ENCODE results near the gene TUBD1. TPM values are rescaled to one million over a fixed set of nuclear protein-coding genes. Genes with fewer than 3 reads are reported as not detected.

The TUBD1 gene
- total RNA-seq, 1 experiment from 2014 or later: 12.5 TPM

DNA sequence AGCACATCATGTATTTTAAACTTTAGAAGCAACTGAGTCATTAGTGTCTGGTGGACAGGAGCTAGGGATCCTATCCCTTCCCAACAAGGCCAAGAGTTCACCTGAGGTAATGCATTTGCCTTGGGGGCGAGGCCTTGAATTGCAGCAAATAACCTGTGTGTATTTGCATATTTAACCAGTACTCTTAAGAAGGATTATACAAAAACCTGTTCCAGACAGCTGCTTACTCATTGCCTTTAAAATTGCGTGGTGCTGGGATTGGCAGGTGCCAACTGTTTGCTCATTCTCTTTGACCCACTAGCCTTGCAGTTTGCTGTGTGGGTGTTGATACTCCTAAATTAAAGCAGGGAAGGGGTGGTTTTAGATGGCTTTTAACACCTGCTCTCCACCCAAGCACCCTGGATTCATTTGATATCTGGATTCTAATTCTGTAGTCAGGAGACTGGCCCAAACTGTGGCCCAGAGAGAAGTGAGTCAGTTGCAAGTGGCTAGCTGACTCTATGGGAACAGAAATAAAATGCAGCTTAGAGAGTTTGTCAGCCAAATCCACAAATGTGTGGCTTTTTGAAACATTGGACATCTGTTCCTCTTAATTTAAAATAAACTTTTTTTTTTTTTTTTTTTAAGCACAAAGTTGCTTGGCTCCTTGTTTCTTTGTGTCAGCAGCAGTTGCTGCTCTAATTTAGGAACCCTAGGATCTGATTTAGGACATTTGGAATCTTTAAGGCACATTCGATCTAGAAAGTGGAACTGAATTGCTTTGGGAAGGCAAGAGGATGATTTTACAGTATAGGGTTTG, 46.9 kb downstream of the TUBD1 start:
- TSS peak; percentile 62 for BruUV-seq (replicated peaks)
- ChIA-PET POLR2A (interaction anchor here (0.6 to 2.3 kb wide), 8 partner anchors 9 to 139 kb away, joined by 3 to 10 read pairs (median 6); partner anchors contain the start of gene PTRH2), CTCF (interaction anchor here (0.7 to 1.6 kb wide), 3 partner anchors 13 to 98 kb away, joined by 4 to 7 read pairs (median 5); no protein-coding TSS in a partner anchor)
- H3K9me3 ChIP-seq (ENCODE audit: control insufficient read depth, insufficient read depth, low read depth, low read length): no peaks in the 10 kb centered on the region
- H3K36me3 ChIP-seq (ENCODE audit: control insufficient read depth, insufficient read depth, low read length): peaks cover 5% of the 10 kb centered on the region
- TF ChIP-seq, protein P1, sequence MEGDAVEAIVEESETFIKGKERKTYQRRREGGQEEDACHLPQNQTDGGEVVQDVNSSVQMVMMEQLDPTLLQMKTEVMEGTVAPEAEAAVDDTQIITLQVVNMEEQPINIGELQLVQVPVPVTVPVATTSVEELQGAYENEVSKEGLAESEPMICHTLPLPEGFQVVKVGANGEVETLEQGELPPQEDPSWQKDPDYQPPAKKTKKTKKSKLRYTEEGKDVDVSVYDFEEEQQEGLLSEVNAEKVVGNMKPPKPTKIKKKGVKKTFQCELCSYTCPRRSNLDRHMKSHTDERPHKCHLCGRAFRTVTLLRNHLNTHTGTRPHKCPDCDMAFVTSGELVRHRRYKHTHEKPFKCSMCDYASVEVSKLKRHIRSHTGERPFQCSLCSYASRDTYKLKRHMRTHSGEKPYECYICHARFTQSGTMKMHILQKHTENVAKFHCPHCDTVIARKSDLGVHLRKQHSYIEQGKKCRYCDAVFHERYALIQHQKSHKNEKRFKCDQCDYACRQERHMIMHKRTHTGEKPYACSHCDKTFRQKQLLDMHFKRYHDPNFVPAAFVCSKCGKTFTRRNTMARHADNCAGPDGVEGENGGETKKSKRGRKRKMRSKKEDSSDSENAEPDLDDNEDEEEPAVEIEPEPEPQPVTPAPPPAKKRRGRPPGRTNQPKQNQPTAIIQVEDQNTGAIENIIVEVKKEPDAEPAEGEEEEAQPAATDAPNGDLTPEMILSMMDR (IDR thresholded peaks at IDR 0.05): no peak
- TF ChIP-seq TCF7L2 (IDR thresholded peaks at IDR 0.05; ENCODE audit: low read depth, low read length): peak; percentile 75; the same call in 1 of the 2 replicates
- 0 out of 2 replicates have a peak, but pooled peaks have one; percentile 79 for TF ChIP-seq SIN3A (IDR thresholded peaks at IDR 0.05; ENCODE audit: borderline replicate concordance, insufficient read depth, low read depth, low read length)
- TF ChIP-seq POLR2AphosphoS5 (IDR thresholded peaks at IDR 0.05; ENCODE audit: low read depth, low read length): peak; percentile 93
- TF ChIP-seq, protein P2, sequence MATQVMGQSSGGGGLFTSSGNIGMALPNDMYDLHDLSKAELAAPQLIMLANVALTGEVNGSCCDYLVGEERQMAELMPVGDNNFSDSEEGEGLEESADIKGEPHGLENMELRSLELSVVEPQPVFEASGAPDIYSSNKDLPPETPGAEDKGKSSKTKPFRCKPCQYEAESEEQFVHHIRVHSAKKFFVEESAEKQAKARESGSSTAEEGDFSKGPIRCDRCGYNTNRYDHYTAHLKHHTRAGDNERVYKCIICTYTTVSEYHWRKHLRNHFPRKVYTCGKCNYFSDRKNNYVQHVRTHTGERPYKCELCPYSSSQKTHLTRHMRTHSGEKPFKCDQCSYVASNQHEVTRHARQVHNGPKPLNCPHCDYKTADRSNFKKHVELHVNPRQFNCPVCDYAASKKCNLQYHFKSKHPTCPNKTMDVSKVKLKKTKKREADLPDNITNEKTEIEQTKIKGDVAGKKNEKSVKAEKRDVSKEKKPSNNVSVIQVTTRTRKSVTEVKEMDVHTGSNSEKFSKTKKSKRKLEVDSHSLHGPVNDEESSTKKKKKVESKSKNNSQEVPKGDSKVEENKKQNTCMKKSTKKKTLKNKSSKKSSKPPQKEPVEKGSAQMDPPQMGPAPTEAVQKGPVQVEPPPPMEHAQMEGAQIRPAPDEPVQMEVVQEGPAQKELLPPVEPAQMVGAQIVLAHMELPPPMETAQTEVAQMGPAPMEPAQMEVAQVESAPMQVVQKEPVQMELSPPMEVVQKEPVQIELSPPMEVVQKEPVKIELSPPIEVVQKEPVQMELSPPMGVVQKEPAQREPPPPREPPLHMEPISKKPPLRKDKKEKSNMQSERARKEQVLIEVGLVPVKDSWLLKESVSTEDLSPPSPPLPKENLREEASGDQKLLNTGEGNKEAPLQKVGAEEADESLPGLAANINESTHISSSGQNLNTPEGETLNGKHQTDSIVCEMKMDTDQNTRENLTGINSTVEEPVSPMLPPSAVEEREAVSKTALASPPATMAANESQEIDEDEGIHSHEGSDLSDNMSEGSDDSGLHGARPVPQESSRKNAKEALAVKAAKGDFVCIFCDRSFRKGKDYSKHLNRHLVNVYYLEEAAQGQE (IDR thresholded peaks at IDR 0.05; ENCODE audit: insufficient read depth in 1 of 2, low read depth in 2 of 2, low read length in 1 of 2): peak in 1 of 2 experiments; percentile 9; a peak in 2 of 4 replicates
- H3K4me1 ChIP-seq (ENCODE audit: control insufficient read depth, insufficient read depth, low read length): peaks cover 54% of the 10 kb centered on the region
- in situ Hi-C loops (cut with HindIII; ENCODE audit: low pct_unique_long_range_greater_than_20kb, low sequenced_read_pairs): no loop called here
- intact Hi-C loops (cut with micrococcal nuclease; ENCODE audit: unreplicated experiment): loop anchor here (1.0 to 5.0 kb wide), 3 partner anchors 8 to 143 kb away; no protein-coding TSS in a partner anchor
- peak; percentile 22 for ATAC-seq
- no peaks in the 10 kb centered on the region for H3K27me3 ChIP-seq (ENCODE audit: control insufficient read depth, insufficient read depth, low read length)
- peak; percentile 88 for DNase-seq (ENCODE audit: low read depth, low spot score)
- H3K27ac ChIP-seq (ENCODE audit: low read length): peak overlapping the region; percentile 100
- 0 out of 4 replicates have a peak overlapping the region, but pooled peaks of 1 of the 2 experiments have one; percentile 3 for H3K4me3 ChIP-seq (ENCODE audit: low read depth in 2 of 2, low read length in 2 of 2)

DNA sequence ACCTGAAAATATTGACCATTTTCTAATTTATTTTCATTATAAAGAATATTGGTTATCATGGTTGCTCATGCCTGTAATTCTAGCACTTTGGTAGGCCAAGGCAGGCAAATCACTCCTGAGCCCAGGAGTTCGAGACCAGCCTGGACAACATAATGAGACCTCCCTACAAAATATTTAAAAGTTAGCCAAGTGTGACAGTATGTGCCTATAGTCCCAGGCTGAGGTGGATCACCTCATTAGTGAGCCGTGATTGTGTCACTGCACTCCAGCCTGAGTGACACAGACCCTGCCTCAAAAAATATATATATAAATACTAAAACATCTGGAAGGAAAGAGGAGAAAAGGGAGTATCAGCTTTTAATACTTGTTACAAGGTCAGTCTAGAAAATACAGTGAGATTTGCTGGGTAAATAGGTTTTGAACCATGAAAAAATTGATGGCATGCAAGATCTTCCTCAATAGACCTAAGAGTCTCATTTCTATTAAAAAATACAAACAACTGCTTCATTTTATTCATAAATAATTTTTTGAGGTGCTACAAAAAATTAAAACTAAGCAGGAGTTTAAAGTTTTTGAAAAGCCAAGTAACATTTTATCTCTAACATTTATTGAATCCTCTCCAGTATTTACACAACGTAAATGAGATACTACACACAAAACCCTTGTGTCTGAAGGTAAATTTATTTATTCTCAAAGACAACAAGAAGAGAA, 47.7 kb downstream of the TUBD1 start:
- CTCF ChIA-PET: no interaction called here
- TF ChIP-seq POLR2AphosphoS5 (IDR thresholded peaks at IDR 0.05; ENCODE audit: low read depth, low read length): peak; percentile 53
- no peak for TF ChIP-seq TCF7L2 (IDR thresholded peaks at IDR 0.05; ENCODE audit: low read depth, low read length)
- TF ChIP-seq SIN3A (IDR thresholded peaks at IDR 0.05; ENCODE audit: borderline replicate concordance, insufficient read depth, low read depth, low read length): 0 out of 2 replicates have a peak, but pooled peaks have one; percentile 92
- TF ChIP-seq, protein P2 (IDR thresholded peaks at IDR 0.05; ENCODE audit: insufficient read depth in 1 of 2, low read depth in 2 of 2, low read length in 1 of 2): peak in 1 of 2 experiments; percentile 16; a peak in 2 of 4 replicates
- TF ChIP-seq, protein P1 (IDR thresholded peaks at IDR 0.05): no peak
- DNase-seq (ENCODE audit: low read depth, low spot score): no peak
- Histone ChIP-seq H3K4me3 (ENCODE audit: low read depth in 2 of 2, low read length in 2 of 2) (no peak overlapping the region), H3K9me3 (ENCODE audit: control insufficient read depth, insufficient read depth, low read depth, low read length) (no peaks in the 10 kb centered on the region), H3K36me3 (ENCODE audit: control insufficient read depth, insufficient read depth, low read length) (peaks cover 13% of the 10 kb centered on the region), H3K27ac (ENCODE audit: low read length) (peak overlapping the region; percentile 100), H3K27me3 (ENCODE audit: control insufficient read depth, insufficient read depth, low read length) (no peaks in the 10 kb centered on the region), H3K4me1 (ENCODE audit: control insufficient read depth, insufficient read depth, low read length) (peaks cover 53% of the 10 kb centered on the region)
- intact Hi-C loops (cut with micrococcal nuclease; ENCODE audit: unreplicated experiment): loop anchor here (1.0 to 5.0 kb wide), 3 partner anchors 8 to 143 kb away; no protein-coding TSS in a partner anchor
- POLR2A ChIA-PET: interaction anchor here (0.7 to 2.4 kb wide), 8 partner anchors 8 to 138 kb away, joined by 3 to 9 read pairs (median 5); partner anchors contain the start of genes PTRH2, RPS6KB1 and TUBD1
- BruUV-seq (replicated peaks): no TSS peak
- in situ Hi-C loops (cut with HindIII; ENCODE audit: low pct_unique_long_range_greater_than_20kb, low sequenced_read_pairs): no loop called here
- no peak for ATAC-seq

All from Panc1 (cell line).